HCEC 1CT (cell line): ENCODE data around the gene NFKB2.
A peak's percentile ranks its signal among the peaks of the same experiment; 100 is the strongest.

Experiments used
- DNase-seq: peaks from one replicate; pipeline ENCODE4 v3.0.0-alpha.2; 2017

The NFKB2 gene

GRCh38 chr10:102395400-102396316 lies at the start of gene NFKB2:
Gene NFKB2 (plus strand): TSS chr10:102395705. CDS start chr10:102395960, 255 bp downstream.
- peak; percentile 78 for DNase-seq

- DNase-seq, result peak; percentile 71
Observed at GRCh38 chr10:102347236-102347828, 48.2 kb upstream of the NFKB2 start.

GRCh38 chr10:102352066-102352715 lies 43.3 kb upstream of the NFKB2 start:
- DNase-seq, result peak; percentile 46

- DNase-seq, result no peak
Observed at GRCh38 chr10:102354451-102354850, 41.1 kb upstream of the NFKB2 start.

GRCh38 chr10:102358712-102359382 lies 36.7 kb upstream of the NFKB2 start:
- DNase-seq, result peak; percentile 31

GRCh38 chr10:102367441-102367840 lies 28.1 kb upstream of the NFKB2 start:
- DNase-seq, result no peak

GRCh38 chr10:102368077-102368476 lies 27.4 kb upstream of the NFKB2 start:
- DNase-seq, result no peak

- no peak for DNase-seq
Observed at GRCh38 chr10:102371295-102371694, 24.2 kb upstream of the NFKB2 start.

GRCh38 chr10:102375250-102375649 lies 20.3 kb upstream of the NFKB2 start:
- no peak for DNase-seq

- DNase-seq, result no peak
Observed at GRCh38 chr10:102375867-102376266, 19.6 kb upstream of the NFKB2 start.

- DNase-seq, result no peak
Observed at GRCh38 chr10:102376901-102377300, 18.6 kb upstream of the NFKB2 start.

GRCh38 chr10:102379383-102379782 lies 16.1 kb upstream of the NFKB2 start:
- DNase-seq, result no peak

- no peak for DNase-seq
Observed at GRCh38 chr10:102381983-102382382, 13.5 kb upstream of the NFKB2 start.

- no peak for DNase-seq
Observed at GRCh38 chr10:102382871-102383270, 12.6 kb upstream of the NFKB2 start.

GRCh38 chr10:102384053-102384452 lies 11.5 kb upstream of the NFKB2 start:
- no peak for DNase-seq

GRCh38 chr10:102384606-102385429 lies 10.7 kb upstream of the NFKB2 start:
- peak; percentile 30 for DNase-seq

GRCh38 chr10:102389894-102390293 lies 5.6 kb upstream of the NFKB2 start:
- DNase-seq, result no peak

- no peak for DNase-seq
Observed at GRCh38 chr10:102392306-102392705, 3.2 kb upstream of the NFKB2 start.

GRCh38 chr10:102393411-102394078 lies 2.0 kb upstream of the NFKB2 start:
- no peak for DNase-seq

GRCh38 chr10:102394079-102394800 lies 1.3 kb upstream of the NFKB2 start:
- peak; percentile 95 for DNase-seq
